ENCODE results near the gene SLX9.
A peak's percentile ranks its signal among the peaks of the same experiment; 100 is the strongest.

Gene SLX9

GRCh38 chr21:44939532-44940115 is at the start of gene SLX9:
Gene SLX9, plus strand, starts transcription at chr21:44940029. Its CDS starts 29 bp downstream, at chr21:44940058.
- DNase-seq: peak; percentile 62

- no peak for DNase-seq
Observed at GRCh38 chr21:44890338-44890931, 49.4 kb upstream of the SLX9 start.

- DNase-seq: no peak
Observed at GRCh38 chr21:44890961-44891541, 48.8 kb upstream of the SLX9 start.

DNA sequence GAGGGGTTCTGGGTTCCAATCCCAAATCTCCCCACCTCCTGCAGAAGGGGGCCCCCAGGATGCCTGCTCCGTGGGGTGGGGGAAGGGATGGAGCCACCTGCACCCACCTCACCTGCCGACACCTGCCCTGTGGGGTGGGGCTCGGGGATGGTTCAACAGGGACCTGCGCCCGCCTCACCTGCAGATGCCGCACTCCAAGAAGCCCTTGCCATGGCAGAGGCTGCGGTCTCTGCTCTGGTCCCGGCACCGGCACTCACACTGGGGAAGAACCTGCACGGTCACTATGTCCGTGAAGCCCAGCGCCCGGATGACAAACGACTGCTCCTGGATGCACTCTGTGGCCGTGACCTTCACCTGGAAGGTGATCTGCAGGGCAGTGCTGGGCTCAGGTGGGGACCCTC is 48.2 kb upstream of the SLX9 start:
- no peak for DNase-seq

GRCh38 chr21:44892095-44892494 is 47.7 kb upstream of the SLX9 start:
- no peak for DNase-seq

GRCh38 chr21:44892536-44893277 is 47.1 kb upstream of the SLX9 start:
- no peak for DNase-seq

DNA sequence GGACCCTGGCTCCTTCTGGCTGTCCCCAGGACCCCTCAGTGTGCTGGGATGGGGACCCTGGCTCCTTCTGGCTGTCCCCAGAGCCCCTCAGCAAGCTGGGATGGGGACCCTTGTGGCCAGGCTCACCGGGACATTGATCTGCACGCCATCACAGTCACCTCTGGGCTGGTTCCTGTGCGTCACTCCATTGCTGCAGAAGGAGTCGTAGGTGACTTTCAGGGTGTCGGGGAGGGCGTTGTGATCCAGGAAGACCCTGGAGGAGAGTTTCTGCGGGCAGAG is 46.6 kb upstream of the SLX9 start:
- DNase-seq: no peak

GRCh38 chr21:44893948-44894656 is 45.7 kb upstream of the SLX9 start:
- DNase-seq: no peak

GRCh38 chr21:44894687-44895302 is 45.0 kb upstream of the SLX9 start:
- no peak for DNase-seq

DNA sequence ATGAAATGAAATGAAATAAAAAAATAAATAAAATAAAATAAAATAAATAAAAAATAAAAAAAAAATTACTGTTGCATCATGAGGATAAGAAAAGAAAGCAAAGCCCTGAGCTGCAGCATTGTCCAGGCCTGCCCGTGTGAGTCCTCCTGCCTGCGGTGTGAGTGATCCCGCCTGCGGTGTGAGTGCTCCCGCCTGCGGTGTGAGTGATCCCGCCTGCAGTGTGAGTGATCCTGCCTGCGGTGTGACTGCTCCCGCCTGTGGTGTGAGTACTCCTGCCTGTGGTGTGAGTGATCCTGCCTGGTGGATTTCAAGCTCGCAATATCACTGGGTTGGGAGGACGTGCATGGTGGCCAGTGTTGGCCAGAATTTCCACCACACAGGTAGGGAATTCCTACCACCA is 44.0 kb upstream of the SLX9 start:
- no peak for DNase-seq

- no peak for DNase-seq
Observed at GRCh38 chr21:44896561-44897286, 43.1 kb upstream of the SLX9 start.

DNA sequence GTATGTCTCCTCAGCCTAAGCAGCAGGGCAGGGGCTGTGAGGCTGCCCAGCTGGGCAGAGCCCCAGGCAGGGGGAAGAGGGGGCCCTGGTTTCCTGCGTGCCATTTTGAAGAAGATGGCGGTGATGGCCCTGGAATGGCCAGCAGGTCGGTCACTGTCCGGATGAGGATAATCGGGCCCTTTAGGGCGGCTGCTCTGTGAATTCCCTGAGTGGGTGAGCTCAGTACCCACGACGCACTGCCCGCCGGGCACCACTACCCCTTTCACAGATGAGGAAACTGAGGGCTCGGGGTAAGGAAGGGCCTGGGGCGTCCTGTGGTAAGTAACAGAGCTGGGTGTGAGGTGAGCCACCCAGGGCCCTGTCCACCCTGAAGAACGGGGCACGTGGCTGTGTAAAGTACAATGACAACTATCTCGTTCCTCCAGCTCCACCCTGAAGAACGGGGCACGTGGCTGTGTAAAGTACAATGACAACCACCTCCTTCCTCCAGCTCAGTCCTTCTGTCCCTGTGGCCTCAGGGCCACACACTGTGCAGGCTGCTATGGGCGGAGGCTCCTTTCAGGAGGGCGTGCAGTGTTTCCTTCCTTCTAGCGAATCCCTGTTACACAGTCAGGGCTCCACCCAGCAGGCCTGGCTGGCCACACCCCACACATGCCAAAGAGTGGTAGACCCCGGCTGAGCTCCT is 42.4 kb upstream of the SLX9 start:
- DNase-seq: no peak

GRCh38 chr21:44898011-44898488 is 41.8 kb upstream of the SLX9 start:
- DNase-seq: no peak

DNA sequence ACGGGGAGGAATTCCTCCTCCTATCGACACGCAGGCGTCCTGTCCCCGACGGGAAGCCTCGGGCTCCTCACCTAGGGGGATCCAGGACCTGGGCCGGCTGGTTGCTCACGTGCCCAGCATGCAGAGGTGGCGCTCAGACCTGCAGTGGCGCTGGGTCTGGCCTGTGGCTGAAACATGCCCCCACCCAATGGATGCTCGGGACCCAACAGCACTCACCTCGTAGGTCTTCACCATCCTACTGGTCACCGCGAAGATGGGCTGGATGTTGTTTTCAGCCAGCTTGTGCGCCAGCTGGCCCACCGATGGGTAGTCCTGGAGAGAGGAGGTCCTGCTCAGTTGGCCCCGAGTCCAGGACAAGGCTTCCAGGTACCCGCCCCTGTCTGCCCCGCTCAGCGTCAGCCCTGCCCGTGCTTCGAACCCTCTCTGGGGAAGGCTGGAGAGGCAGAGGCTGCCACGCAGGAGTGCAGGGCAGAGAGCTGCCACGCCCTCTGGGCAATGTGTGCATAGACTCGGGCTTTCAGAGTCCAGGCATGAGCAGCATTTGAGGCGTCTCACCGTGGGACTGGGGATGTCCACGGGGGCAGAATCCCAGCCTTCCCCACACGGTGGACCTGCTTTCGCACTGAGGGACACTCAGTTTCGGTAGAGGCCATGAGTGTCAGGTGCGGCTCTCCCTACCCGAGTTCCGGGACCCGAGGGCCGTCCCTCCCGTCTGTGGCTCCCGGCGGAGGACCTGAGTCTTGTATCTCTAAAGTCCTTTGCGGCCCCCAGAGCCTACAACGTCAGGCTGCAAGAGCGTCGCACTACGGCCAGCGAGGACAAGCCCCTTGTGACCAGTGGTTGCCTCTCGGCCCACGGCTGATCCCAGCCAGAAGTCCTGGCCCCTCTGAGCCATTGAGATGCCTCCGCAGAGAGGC is 40.7 kb upstream of the SLX9 start:
- no peak for DNase-seq

DNA sequence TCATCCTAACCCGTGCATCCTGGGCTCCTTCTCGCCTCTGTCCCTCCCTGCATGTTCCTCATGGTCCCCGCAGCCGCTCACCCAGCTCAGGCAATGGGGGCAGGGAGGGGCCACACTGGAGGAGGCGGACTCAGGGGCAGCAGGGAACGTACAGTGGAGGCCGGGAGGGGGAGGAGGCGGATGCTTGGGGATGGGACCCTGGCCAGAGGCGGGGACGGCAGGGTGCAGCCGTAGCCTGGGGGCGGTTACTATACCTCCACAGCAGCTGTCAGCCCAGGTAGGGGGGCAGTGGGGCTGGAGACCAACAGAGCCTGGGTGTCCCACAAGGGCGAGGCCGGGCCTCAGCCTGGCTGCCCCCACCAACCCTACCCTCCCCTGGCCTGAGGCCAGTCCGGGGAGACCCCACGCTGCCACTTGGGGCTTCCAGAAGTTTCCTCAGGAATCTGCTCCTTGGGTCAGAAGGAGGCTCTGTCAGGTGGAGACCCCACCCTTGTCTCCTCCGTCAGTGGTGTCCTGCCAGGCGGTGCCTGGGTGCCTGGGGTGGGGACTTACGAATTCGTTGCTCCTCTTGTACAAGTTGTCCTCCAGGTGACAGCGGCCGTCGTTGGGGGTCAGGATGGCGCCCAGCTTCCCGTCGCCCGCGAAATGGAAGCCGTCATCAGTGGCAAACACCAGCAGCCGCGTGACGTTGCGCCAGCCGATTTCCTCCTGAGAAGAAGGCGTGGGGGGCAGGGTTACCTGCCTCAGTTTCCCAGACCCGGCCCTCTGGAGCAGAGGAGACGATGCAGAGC is 39.9 kb upstream of the SLX9 start:
- no peak for DNase-seq

DNA sequence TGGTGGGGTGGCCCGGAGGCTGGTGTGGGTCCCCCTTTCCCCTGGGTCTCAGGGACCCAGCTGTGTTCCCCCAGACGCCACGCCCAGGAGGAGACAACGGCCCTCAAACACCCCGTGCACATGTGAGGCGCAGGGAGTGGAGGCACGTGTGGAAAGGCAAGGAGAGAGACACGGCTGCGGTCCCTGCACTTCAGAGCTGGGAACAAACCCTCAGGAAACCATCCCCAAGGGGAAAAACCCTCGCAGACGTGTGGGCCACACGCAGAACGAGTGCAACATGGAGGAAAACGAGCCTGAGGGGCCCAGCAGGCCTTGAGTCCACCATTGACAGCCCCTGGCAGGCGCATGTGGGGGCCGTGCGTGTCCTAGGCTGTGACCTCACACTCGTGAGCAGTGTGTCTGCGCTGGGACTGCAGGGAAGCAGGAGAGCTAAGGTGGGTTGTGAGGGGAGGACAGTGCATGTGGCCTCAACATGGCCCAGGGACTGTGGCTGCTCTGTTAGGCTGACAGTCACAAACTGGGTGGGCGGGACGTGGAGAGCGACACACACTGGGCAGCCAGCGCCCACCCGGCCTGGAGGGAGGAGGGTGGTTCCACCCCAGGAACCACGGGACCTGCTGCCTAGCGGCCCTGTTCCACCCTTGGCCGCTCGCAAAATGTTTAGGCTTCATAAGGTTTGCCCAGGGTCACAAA is 39.1 kb upstream of the SLX9 start:
- DNase-seq: no peak

DNA sequence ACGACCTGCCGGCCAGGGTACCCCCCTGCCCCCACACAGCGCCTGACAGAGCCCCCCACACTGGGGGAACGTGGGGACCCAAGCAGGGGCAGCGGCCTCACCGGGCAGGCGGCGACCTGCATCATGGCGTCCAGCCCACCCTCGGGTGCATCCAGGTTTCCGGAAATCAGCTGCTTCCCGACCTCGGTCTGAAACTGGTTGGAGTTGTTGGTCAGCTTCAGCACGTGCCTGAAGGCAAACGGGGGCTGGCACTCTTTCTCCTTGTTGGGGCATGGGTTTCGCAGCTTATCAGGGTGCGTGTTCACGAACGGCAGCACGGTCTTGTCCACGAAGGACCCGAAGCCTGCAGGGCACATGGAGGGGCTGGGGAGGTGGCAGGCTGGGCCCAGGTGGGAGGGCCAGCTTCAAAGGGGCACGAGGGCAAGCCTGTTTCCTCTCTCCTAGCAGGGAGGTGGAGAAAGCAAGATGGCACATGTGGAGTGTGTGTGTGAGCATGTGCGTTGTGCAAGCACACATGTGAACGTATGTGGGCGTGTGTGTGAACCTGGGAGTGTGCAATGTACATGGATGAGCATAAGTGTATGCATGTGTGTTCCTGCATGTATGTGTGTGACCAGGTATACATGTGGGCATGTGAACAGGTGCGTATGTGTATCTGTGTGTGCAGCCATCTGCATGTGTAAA is 38.3 kb upstream of the SLX9 start:
- no peak for DNase-seq

DNA sequence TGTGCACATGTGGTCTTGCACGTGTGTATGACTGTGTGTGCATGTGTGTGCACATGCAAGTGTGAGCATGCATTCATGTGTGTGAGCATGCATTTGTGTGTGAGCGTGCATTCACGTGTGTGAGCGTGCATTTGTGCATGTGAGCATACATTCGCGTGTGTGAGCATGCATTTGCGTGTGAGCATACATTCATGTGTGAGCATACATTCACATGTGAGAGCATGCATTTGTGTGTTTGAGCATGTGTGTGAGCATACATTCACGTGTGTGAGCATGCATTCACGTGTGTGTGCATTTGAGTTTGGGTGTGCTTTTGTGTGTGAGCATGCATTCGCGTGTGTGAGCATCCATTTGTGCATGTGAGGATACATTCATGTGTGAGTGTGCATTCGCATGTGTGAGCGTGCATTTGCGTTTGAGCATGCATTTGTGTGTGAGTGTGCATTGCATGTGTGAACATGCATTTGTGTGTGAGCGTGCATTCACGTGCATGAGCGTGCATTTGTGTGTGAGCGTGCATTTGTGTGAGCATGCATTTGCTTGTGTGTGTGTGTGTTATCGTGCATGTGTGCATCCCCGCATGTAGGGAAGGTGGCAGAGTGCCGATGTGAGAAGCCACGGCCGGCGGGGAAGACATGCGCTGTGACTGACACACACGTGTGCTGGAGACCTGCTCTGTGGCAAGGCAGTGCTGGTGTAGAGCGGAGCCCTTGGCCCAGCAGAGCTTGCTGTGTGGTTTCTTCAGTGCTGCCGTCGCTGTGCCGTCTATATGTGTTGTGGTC is 37.4 kb upstream of the SLX9 start:
- DNase-seq: no peak
